ENCODE measurements around the gene FN1. TPM values are rescaled to one million over a fixed set of nuclear protein-coding genes. Genes with fewer than 3 reads are reported as not detected.

Gene FN1
- total RNA-seq, 4 donors from 2014 or later, result 89.6 to 220 (median 177) TPM

GRCh38 chr2:215423234-215423633 lies 12.6 kb downstream of the FN1 start:
- TF ChIP-seq CTCF (IDR thresholded peaks at IDR 0.05), result no peak
- no peak for DNase-seq (ENCODE audit: low spot score)
- no peak for ATAC-seq (ENCODE audit: low FRiP score)

GRCh38 chr2:215422676-215423075 lies 13.2 kb downstream of the FN1 start:
- DNase-seq (ENCODE audit: low spot score) (no peak), ATAC-seq (ENCODE audit: low FRiP score) (no peak)
- no peak for TF ChIP-seq CTCF (IDR thresholded peaks at IDR 0.05)

- ATAC-seq (ENCODE audit: low FRiP score) (no peak), DNase-seq (ENCODE audit: low spot score) (no peak)
- no peak for TF ChIP-seq CTCF (IDR thresholded peaks at IDR 0.05)
Observed at GRCh38 chr2:215421859-215422461, 13.9 kb downstream of the FN1 start.

- DNase-seq (ENCODE audit: low spot score), result no peak
- TF ChIP-seq CTCF (IDR thresholded peaks at IDR 0.05), result no peak
Observed at GRCh38 chr2:215420471-215420935, 15.4 kb downstream of the FN1 start.

GRCh38 chr2:215419769-215420470 lies 15.9 kb downstream of the FN1 start:
- DNase-seq (ENCODE audit: low spot score), result no peak
- ATAC-seq (ENCODE audit: low FRiP score), result no peak
- no peak for TF ChIP-seq CTCF (IDR thresholded peaks at IDR 0.05)

More at GRCh38 chr2:215420471-215420935, 15.4 kb downstream of the FN1 start:
- no peak for ATAC-seq (ENCODE audit: low FRiP score)

- TF ChIP-seq CTCF (IDR thresholded peaks at IDR 0.05), result no peak
- DNase-seq (ENCODE audit: low spot score) (no peak), ATAC-seq (ENCODE audit: low FRiP score) (no peak)
Observed at GRCh38 chr2:215419113-215419512, 16.8 kb downstream of the FN1 start.

Measured in omental fat pad (tissue), 4 donors.